NCI-H2029 treated with DMSO at 0.1 percent for 48 hours (cell line): ENCODE results near the gene MACROD2.
A peak's percentile ranks its signal among the peaks of the same experiment; 100 is the strongest.

Experiments
- DNase-seq: peaks from one replicate; lab custom pipeline; 2025; lab: John Stamatoyannopoulos, UW

The MACROD2 gene

GRCh38 chr20:16028923-16029322, 2033.6 kb downstream of the MACROD2 start:
- DNase-seq: no peak

GRCh38 chr20:16030253-16030652, 2034.9 kb downstream of the MACROD2 start:
- no peak for DNase-seq

- DNase-seq: no peak
Observed at GRCh38 chr20:16035576-16035975, 2040.3 kb downstream of the MACROD2 start.

GRCh38 chr20:16036331-16036730, 2041.0 kb downstream of the MACROD2 start:
- no peak for DNase-seq

GRCh38 chr20:16040742-16041141, 2045.4 kb downstream of the MACROD2 start:
- no peak for DNase-seq

GRCh38 chr20:16042731-16043130, 2047.4 kb downstream of the MACROD2 start:
- no peak for DNase-seq

GRCh38 chr20:16043931-16044330, 2048.6 kb downstream of the MACROD2 start:
- no peak for DNase-seq

- no peak for DNase-seq
Observed at GRCh38 chr20:16048876-16049275, 2053.6 kb downstream of the MACROD2 start.

GRCh38 chr20:16049529-16050093, 2054.3 kb downstream of the MACROD2 start:
- no peak for DNase-seq

GRCh38 chr20:16050366-16050765, 2055.1 kb downstream of the MACROD2 start:
- DNase-seq: no peak

GRCh38 chr20:16051968-16052367, 2056.7 kb downstream of the MACROD2 start:
- DNase-seq: no peak

- no peak for DNase-seq
Observed at GRCh38 chr20:16052456-16052855, 2057.1 kb downstream of the MACROD2 start.

- no peak for DNase-seq
Observed at GRCh38 chr20:16054985-16055384, 2059.7 kb downstream of the MACROD2 start.

- no peak for DNase-seq
Observed at GRCh38 chr20:16057651-16058050, 2062.3 kb downstream of the MACROD2 start.

- DNase-seq: no peak
Observed at GRCh38 chr20:16058268-16058667, 2063.0 kb downstream of the MACROD2 start.

GRCh38 chr20:16059841-16060240, 2064.5 kb downstream of the MACROD2 start:
- no peak for DNase-seq

- no peak for DNase-seq
Observed at GRCh38 chr20:16061351-16061750, 2066.0 kb downstream of the MACROD2 start.

- no peak for DNase-seq
Observed at GRCh38 chr20:16062661-16063581, 2067.6 kb downstream of the MACROD2 start.

GRCh38 chr20:16063881-16064280, 2068.6 kb downstream of the MACROD2 start:
- no peak for DNase-seq

GRCh38 chr20:16064989-16065707, 2069.8 kb downstream of the MACROD2 start:
- no peak for DNase-seq

- DNase-seq: peak; percentile 64
Observed at GRCh38 chr20:16066571-16066970, 2071.3 kb downstream of the MACROD2 start.

- DNase-seq: no peak
Observed at GRCh38 chr20:16069389-16070010, 2074.2 kb downstream of the MACROD2 start.
